HK-2 (cell line): ENCODE results near the gene ST6GAL2.
A peak's percentile ranks its signal among the peaks of the same experiment; 100 is the strongest.

Experiments
- DNase-seq: peaks from one replicate; pipeline ENCODE4 v3.0.0-alpha.2; 2018; ENCODE audit not compliant: unreplicated experiment

The ST6GAL2 gene

GRCh38 chr2:106885971-106886915 lies at the start of gene ST6GAL2:
Gene ST6GAL2, minus strand, starts transcription at chr2:106886167. Its CDS starts 42,190 bp downstream, at chr2:106843977.
- no peak for DNase-seq

- no peak for DNase-seq
Measured at GRCh38 chr2:106932644-106933043, 46.7 kb upstream of the ST6GAL2 start.

- no peak for DNase-seq
Measured at GRCh38 chr2:106931717-106932335, 45.9 kb upstream of the ST6GAL2 start.

GRCh38 chr2:106921451-106921850 lies 35.5 kb upstream of the ST6GAL2 start:
- no peak for DNase-seq

- DNase-seq = no peak
Measured at GRCh38 chr2:106919012-106919411, 33.0 kb upstream of the ST6GAL2 start.

GRCh38 chr2:106904242-106904641 lies 18.3 kb upstream of the ST6GAL2 start:
- no peak for DNase-seq

GRCh38 chr2:106899786-106900530 lies 14.0 kb upstream of the ST6GAL2 start:
- DNase-seq = no peak

GRCh38 chr2:106894545-106894944 lies 8.6 kb upstream of the ST6GAL2 start:
- no peak for DNase-seq

GRCh38 chr2:106892048-106892447 lies 6.1 kb upstream of the ST6GAL2 start:
- DNase-seq = no peak

GRCh38 chr2:106890606-106891005 lies 4.6 kb upstream of the ST6GAL2 start:
- DNase-seq = no peak

- peak; percentile 29 for DNase-seq
Measured at GRCh38 chr2:106886916-106887758, 1.2 kb upstream of the ST6GAL2 start.

GRCh38 chr2:106885329-106885728 lies 638 bp downstream of the ST6GAL2 start:
- no peak for DNase-seq

GRCh38 chr2:106882673-106883072 lies 3.3 kb downstream of the ST6GAL2 start:
- DNase-seq = no peak

GRCh38 chr2:106878206-106878605 lies 7.8 kb downstream of the ST6GAL2 start:
- no peak for DNase-seq

GRCh38 chr2:106876699-106877098 lies 9.3 kb downstream of the ST6GAL2 start:
- DNase-seq = no peak

GRCh38 chr2:106869512-106870275 lies 16.3 kb downstream of the ST6GAL2 start:
- no peak for DNase-seq

GRCh38 chr2:106868275-106868674 lies 17.7 kb downstream of the ST6GAL2 start:
- DNase-seq = no peak

GRCh38 chr2:106867196-106867953 lies 18.6 kb downstream of the ST6GAL2 start:
- no peak for DNase-seq

GRCh38 chr2:106866641-106867040 lies 19.3 kb downstream of the ST6GAL2 start:
- no peak for DNase-seq

- DNase-seq = no peak
Measured at GRCh38 chr2:106864051-106864450, 21.9 kb downstream of the ST6GAL2 start.
